H1 (cell line): ENCODE results near the gene TMEM145. TPM values are rescaled to one million over a fixed set of nuclear protein-coding genes. Genes with fewer than 3 reads are reported as not detected.

Source experiments
- CTCF ChIA-PET: fragments of 300-600 bp; sonication (Branson Sonifier 250); formaldehyde crosslinking; loops from one replicate; lab custom pipeline; 2021; ENCODE audit not compliant: partially characterized antibody; lab: Charles Lee
- POLR2A ChIA-PET: fragments of 300-600 bp; sonication (Branson Sonifier 250); formaldehyde crosslinking; loops from one replicate; lab custom pipeline; 2021; ENCODE audit warnings: inconsistent platforms; ENCODE audit not compliant: partially characterized antibody; lab: Charles Lee
- DNase-seq, 2 experiments: peaks; one replicate each; pipeline versions ENCODE4 v3.0.0 to v3.0.0-alpha.2; 2010 to 2022; ENCODE audit warnings: low spot score in 2 of 2, low read depth in 1 of 2, mixed read lengths in 1 of 2
- FAIRE-seq: peaks from 2 replicates; lab custom pipeline; 2011; peaks lifted over from hg19 to GRCh38; lab: Jason Lieb, UNC
- H2AFZ ChIP-seq: 2 replicates; pipeline ENCODE4 v1.8.1; 2012; ENCODE audit warnings: low read length, inconsistent platforms
- H2AK5ac ChIP-seq: 2 replicates; pipeline ENCODE4 v1.6.1; 2013; ENCODE audit warnings: low read depth, low read length
- H2BK120ac ChIP-seq: replicated peaks from 2 replicates; pipeline ENCODE3; 2013; ENCODE audit warnings: low read depth, low read length, inconsistent platforms
- H2BK12ac ChIP-seq: 2 replicates; pipeline ENCODE4 v1.6.1; 2013; ENCODE audit warnings: low read depth, low read length
- H2BK15ac ChIP-seq: 2 replicates; pipeline ENCODE4 v1.6.1; 2013; ENCODE audit warnings: low read length
- H2BK20ac ChIP-seq: 2 replicates; pipeline ENCODE4 v1.6.1; 2013; ENCODE audit warnings: low read length
- H2BK5ac ChIP-seq: 2 replicates; pipeline ENCODE4 v1.6.1; 2013; ENCODE audit warnings: low read depth, low read length
- H3K14ac ChIP-seq: 2 replicates; pipeline ENCODE4 v1.6.1; 2013; ENCODE audit warnings: inconsistent platforms; ENCODE audit not compliant: insufficient read length
- H3K18ac ChIP-seq: 2 replicates; pipeline ENCODE4 v1.6.1; 2013; ENCODE audit warnings: low read length; ENCODE audit errors: extremely low read depth
- H3K23ac ChIP-seq: 2 replicates; pipeline ENCODE4 v1.6.1; 2013; ENCODE audit warnings: inconsistent platforms; ENCODE audit not compliant: insufficient read length
- H3K23me2 ChIP-seq: 2 replicates; pipeline ENCODE4 v1.6.1; 2013; ENCODE audit warnings: low read depth, low read length
- H3K27ac ChIP-seq: 2 replicates; pipeline ENCODE4 v1.6.1; 2011; ENCODE audit warnings: low read depth, low read length, inconsistent platforms
- H3K27me3 ChIP-seq, 4 experiments: replicated peaks in 1 of 4; 1 replicate in 1 of 4; 2 replicates in 3 of 4; pipeline versions ENCODE4 v1.6.1 to v1.8.1; 2011 to 2013; ENCODE audit warnings: low read length in 3 of 4, mild to moderate bottlenecking in 3 of 4, inconsistent platforms in 2 of 4, mixed read lengths in 2 of 4, moderate library complexity in 1 of 4; ENCODE audit not compliant: control insufficient read depth in 3 of 4, insufficient read depth in 3 of 4; ENCODE audit errors: extremely low read depth in 1 of 4
- H3K36me3 ChIP-seq, 4 experiments: 2 replicates each; pipeline versions ENCODE4 v1.6.1 to v1.8.1; 2011 to 2013; ENCODE audit warnings: mild to moderate bottlenecking in 4 of 4, low read length in 3 of 4, moderate library complexity in 2 of 4, control low read depth in 1 of 4, inconsistent platforms in 1 of 4; ENCODE audit not compliant: insufficient read depth in 4 of 4, control insufficient read depth in 2 of 4
- H3K4ac ChIP-seq: replicated peaks from 2 replicates; pipeline ENCODE3; 2013; ENCODE audit warnings: low read length, low read depth, mixed read lengths, inconsistent platforms; ENCODE audit not compliant: insufficient read length
- H3K4me1 ChIP-seq, 4 experiments: replicated peaks in 1 of 4; 1 replicate in 1 of 4; 2 replicates in 3 of 4; pipeline versions ENCODE4 v1.6.1 to v1.8.1; 2011 to 2013; ENCODE audit warnings: low read length in 3 of 4, inconsistent platforms in 2 of 4, mixed read lengths in 1 of 4; ENCODE audit not compliant: insufficient read depth in 4 of 4, control insufficient read depth in 3 of 4
- H3K4me2 ChIP-seq, 2 experiments: 2 replicates each; pipeline versions ENCODE4 v1.6.1 to v1.8.1; 2011 to 2013; ENCODE audit warnings: low read depth in 2 of 2, low read length in 2 of 2, control low read depth in 1 of 2, inconsistent platforms in 1 of 2, mild to moderate bottlenecking in 1 of 2; ENCODE audit not compliant: insufficient read depth in 1 of 2
- H3K4me3 ChIP-seq, 4 experiments: fragments of 200-600, 300-600 bp in 1 of 4; sonication (generic), shearing (Covaris generic), sonication (Bioruptor Twin) in 1 of 4; 2 replicates each; pipeline versions ENCODE4 v1.5.1 to v1.8.1; 2011 to 2016; ENCODE audit warnings: low read length in 4 of 4, low read depth in 3 of 4, control low read depth in 2 of 4, inconsistent platforms in 2 of 4, mild to moderate bottlenecking in 2 of 4, mixed read lengths in 1 of 4, moderate library complexity in 1 of 4; ENCODE audit not compliant: insufficient read depth in 2 of 4; ENCODE audit errors: extremely low read depth in 1 of 4
- H3K56ac ChIP-seq: replicated peaks from 2 replicates; pipeline ENCODE3; 2013; ENCODE audit warnings: low read depth, mild to moderate bottlenecking, mixed read lengths, low read length, inconsistent platforms; ENCODE audit not compliant: insufficient read length
- H3K79me1 ChIP-seq: 2 replicates; pipeline ENCODE4 v1.6.1; 2013; ENCODE audit warnings: low read depth, low read length, control low read depth
- H3K79me2 ChIP-seq, 2 experiments: 2 replicates each; pipeline versions ENCODE4 v1.6.1 to v1.8.1; 2012 to 2013; ENCODE audit warnings: low read length in 2 of 2, mild to moderate bottlenecking in 2 of 2, inconsistent platforms in 1 of 2; ENCODE audit not compliant: insufficient read depth in 2 of 2, control insufficient read depth in 1 of 2
- H3K9ac ChIP-seq, 4 experiments: replicated peaks in 1 of 4; 1 replicate in 1 of 4; 2 replicates in 3 of 4; pipeline versions ENCODE4 v1.6.1 to v1.8.1; 2011 to 2013; ENCODE audit warnings: low read depth in 3 of 4, low read length in 3 of 4, control low read depth in 2 of 4, mild to moderate bottlenecking in 2 of 4, moderate library complexity in 2 of 4, inconsistent platforms in 1 of 4; ENCODE audit errors: extremely low read depth in 1 of 4
- H3K9me3 ChIP-seq, 2 experiments: 2 replicates each; pipeline versions ENCODE4 v1.6.1 to v1.8.1; 2012 to 2013; ENCODE audit warnings: mild to moderate bottlenecking in 2 of 2, moderate library complexity in 2 of 2, control low read depth in 1 of 2, inconsistent platforms in 1 of 2, low read depth in 1 of 2, low read length in 1 of 2, mixed read lengths in 1 of 2; ENCODE audit not compliant: insufficient read depth in 2 of 2
- H4K20me1 ChIP-seq, 2 experiments: replicated peaks in 1 of 2; 2 replicates each; pipeline versions ENCODE3 to v1.8.1; 2011 to 2013; ENCODE audit warnings: inconsistent platforms in 2 of 2, low read length in 2 of 2, mild to moderate bottlenecking in 1 of 2; ENCODE audit not compliant: insufficient read depth in 2 of 2, control insufficient read depth in 1 of 2
- H4K5ac ChIP-seq: 2 replicates; pipeline ENCODE4 v1.6.1; 2013; ENCODE audit warnings: low read length, low read depth, mixed read lengths, inconsistent platforms; ENCODE audit not compliant: insufficient read length
- H4K8ac ChIP-seq: 2 replicates; pipeline ENCODE4 v1.8.0; 2013; ENCODE audit warnings: mild to moderate bottlenecking, moderate library complexity, low read length, inconsistent platforms; ENCODE audit not compliant: insufficient read depth; ENCODE audit errors: extremely low read depth
- H4K91ac ChIP-seq: replicated peaks from 2 replicates; pipeline ENCODE3; 2013; ENCODE audit warnings: low read length, mixed read lengths, inconsistent platforms; ENCODE audit not compliant: insufficient read length
- HDAC6 ChIP-seq: IDR thresholded peaks from one replicate; pipeline ENCODE4 v1.7.1; 2012; ENCODE audit warnings: low read depth, mild to moderate bottlenecking, inconsistent platforms, low read length, moderate library complexity
- JUN ChIP-seq: IDR thresholded peaks from 2 replicates; pipeline ENCODE4 v1.6.1; 2011; ENCODE audit warnings: low read depth, mild to moderate bottlenecking, improper control_type of control experiment, low read length
- RAD21 ChIP-seq, 2 experiments: IDR thresholded peaks in 1 of 2; conservative IDR thresholded peaks in 1 of 2; 2 replicates each; pipeline ENCODE4 v1.6.1; 2011; ENCODE audit warnings: low read depth in 2 of 2, low read length in 2 of 2, improper control_type of control experiment in 1 of 2, inconsistent platforms in 1 of 2, mild to moderate bottlenecking in 1 of 2, moderate library complexity in 1 of 2
- RNF2 ChIP-seq: fragments of 200-900, 300-1000 bp; sonication (generic); IDR thresholded peaks from 2 replicates; pipeline ENCODE4 v1.7.1; 2016; ENCODE audit warnings: borderline replicate concordance, low read depth, mild to moderate bottlenecking, antibody characterized with exemption, low read length; ENCODE audit not compliant: poor library complexity, severe bottlenecking; ENCODE audit errors: missing control alignments
- SIN3A ChIP-seq, 2 experiments: IDR thresholded peaks in 1 of 2; conservative IDR thresholded peaks in 1 of 2; 2 replicates each; pipeline ENCODE4 v1.6.1; 2011 to 2012; ENCODE audit warnings: low read length in 2 of 2, improper control_type of control experiment in 1 of 2, low read depth in 1 of 2, mild to moderate bottlenecking in 1 of 2
- SIRT6 ChIP-seq: IDR thresholded peaks from one replicate; pipeline ENCODE4 v1.7.1; 2012; ENCODE audit warnings: low read length, inconsistent platforms
- SIX5 ChIP-seq: IDR thresholded peaks from 2 replicates; pipeline ENCODE4 v1.6.1; 2011; ENCODE audit warnings: mild to moderate bottlenecking, low read depth, low read length
- SP4 ChIP-seq: IDR thresholded peaks from 2 replicates; pipeline ENCODE4 v1.6.1; 2012; ENCODE audit warnings: low read length, inconsistent platforms
- TEAD4 ChIP-seq: IDR thresholded peaks from 2 replicates; pipeline ENCODE4 v1.6.1; 2012; ENCODE audit warnings: low read depth, low read length, inconsistent platforms, mixed read lengths
- YY1 ChIP-seq: IDR thresholded peaks from 2 replicates; pipeline ENCODE4 v1.6.1; 2011; ENCODE audit warnings: low read depth, mild to moderate bottlenecking, low read length
- WGBS, 2 experiments: shearing (Covaris generic) in 1 of 2; methylation state at CpG; one replicate each; pipeline versions ENCODE4 v1.1.6 to v1.1.7; 2013 to 2015; ENCODE audit warnings: low lambda C conversion rate in 2 of 2, mixed read lengths in 2 of 2, inconsistent platforms in 1 of 2, low coverage in 1 of 2, missing lambda C conversion rate in 1 of 2; ENCODE audit not compliant: insufficient replicate concordance in 2 of 2, insufficient coverage in 1 of 2, insufficient read length in 1 of 2; ENCODE audit errors: extremely low coverage in 1 of 2, missing lambda C conversion rate in 1 of 2; 5-methylcytosine and 5-hydroxymethylcytosine counted together
- polyA plus RNA-seq, 7 experiments: library from polyadenylated mRNA; depleted of rRNA in 3 of 7; stranded (reverse) in 5 of 7; unstranded in 2 of 7; fragments of >200 nt in 5 of 7; fragments of 200-250 nt in 2 of 7; gene quantifications; 1 replicate in 5 of 7; 2 replicates in 1 of 7; 4 replicates in 1 of 7; pipeline versions ENCODE4 v1.2.1 to v1.2.3, GENCODE V29; 2011 to 2013; ENCODE audit warnings: missing spikeins in 2 of 7, mixed read lengths in 2 of 7
- total RNA-seq: library from RNA; stranded (reverse); fragmentation: NEBNext Ultra II Directional; extraction: Animal tissue kit (Norgen Biotek cat#: 25700); gene quantifications from 2 replicates; pipeline ENCODE4 v1.2.1, GENCODE V29; 2021
- TF ChIP-seq, protein P1 (sequence below): IDR thresholded peaks from 2 replicates; pipeline ENCODE4 v1.6.1; 2011; ENCODE audit warnings: low read length, improper control_type of control experiment

Gene TMEM145
- total and polyA plus RNA-seq, 2 of the 8 experiments (the other 6 are each of a cell fraction or from before 2014, with no cell fraction given): 2.3 to 4.7 TPM

- Histone ChIP-seq H3K4me1 (peaks cover 0 to 2% (median under 1%) of the 10 kb centered on the region in 4 experiments; a peak in 5 of 7 replicates), H3K9me3 (no peaks in the 10 kb centered on the region), H3K4me2 (no peak overlapping the region), H3K4ac (no peak overlapping the region), H3K79me2 (no peaks in the 10 kb centered on the region), H3K27me3 (no peaks in the 10 kb centered on the region), H4K20me1 (peaks cover 0 to 12% of the 10 kb centered on the region in 2 experiments), H2AK5ac (no peak overlapping the region), H4K8ac (no peak overlapping the region), H3K9ac (no peak overlapping the region), H3K27ac (no peak overlapping the region), H4K91ac (no peak overlapping the region), H3K79me1 (peaks cover 2% of the 10 kb centered on the region; the same call in 1 of the 2 replicates), H3K4me3 (no peak overlapping the region), H2BK15ac (no peak overlapping the region), H2AFZ (no peak overlapping the region), H2BK12ac (no peak overlapping the region), H3K14ac (no peak overlapping the region), H3K18ac (no peak overlapping the region), H2BK120ac (no peak overlapping the region), H4K5ac (no peak overlapping the region), H3K56ac (no peak overlapping the region), H2BK5ac (peak overlapping the region; percentile 16; the same call in 1 of the 2 replicates), H3K36me3 (peaks cover 0 to 46% (median 33%) of the 10 kb centered on the region in 4 experiments; a peak in 6 of 8 replicates), H3K23ac (no peak overlapping the region), H3K23me2 (no peaks in the 10 kb centered on the region), H2BK20ac (no peak overlapping the region)
- DNase-seq: no peak
- FAIRE-seq: no peak
- CTCF ChIA-PET: interaction anchor here (1.0 to 10.6 kb wide), 11 partner anchors 8 to 79 kb away, joined by 3 to 155 read pairs (median 8); partner anchors contain the start of gene GSK3A
- POLR2A ChIA-PET: interaction anchor here (0.5 to 4.1 kb wide), 9 partner anchors 8 to 212 kb away, joined by 3 to 20 read pairs (median 4); no protein-coding TSS in a partner anchor
- 93% methylated on average over 21 of the region's 24 CpGs; no CpG with 5 or more reads in 1 of the 2 experiments for WGBS, 2 experiments
- no peak for TF ChIP-seq HDAC6
- TF ChIP-seq SIRT6: no peak
- no peak for TF ChIP-seq RAD21 (IDR thresholded peaks at IDR 0.05 in 1 of 2, conservative IDR thresholded peaks at IDR 0.05 in 1 of 2; ENCODE audit: low read depth in 2 of 2, low read length in 2 of 2)
- no peak for TF ChIP-seq SIN3A (conservative IDR thresholded peaks at IDR 0.05 in 1 of 2, IDR thresholded peaks at IDR 0.05 in 1 of 2; ENCODE audit: low read depth in 1 of 2, low read length in 2 of 2)
- TF ChIP-seq RNF2: no peak
- no peak for TF ChIP-seq SP4
- TF ChIP-seq TEAD4: no peak
- no peak for TF ChIP-seq JUN
- no peak for TF ChIP-seq SIX5
- TF ChIP-seq, protein P1, sequence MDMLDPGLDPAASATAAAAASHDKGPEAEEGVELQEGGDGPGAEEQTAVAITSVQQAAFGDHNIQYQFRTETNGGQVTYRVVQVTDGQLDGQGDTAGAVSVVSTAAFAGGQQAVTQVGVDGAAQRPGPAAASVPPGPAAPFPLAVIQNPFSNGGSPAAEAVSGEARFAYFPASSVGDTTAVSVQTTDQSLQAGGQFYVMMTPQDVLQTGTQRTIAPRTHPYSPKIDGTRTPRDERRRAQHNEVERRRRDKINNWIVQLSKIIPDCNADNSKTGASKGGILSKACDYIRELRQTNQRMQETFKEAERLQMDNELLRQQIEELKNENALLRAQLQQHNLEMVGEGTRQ: no peak
- TF ChIP-seq YY1: no peak
These were observed 18.5 kb upstream of the TMEM145 start for GRCh38 chr19:42294471-42295137.
